Stimulated activated CD4-positive, alpha-beta T cell treated with anti-CD3 and anti-CD28 coated beads, Interleukin-4, amount 100 ng/mL, for 1 hour (primary cell): Measurements from ENCODE around the gene XRCC1.
A peak's percentile ranks its signal among the peaks of the same experiment; 100 is the strongest.
"Not testable (repeated sequence)": the region's sequence is repeated elsewhere in the genome, so short reads cannot be mapped to it uniquely, and the experiment has no call there.

Experiments used
- DNase-seq: peaks from one replicate; pipeline ENCODE4 v3.0.0-alpha.2; 2020

Gene XRCC1

DNA sequence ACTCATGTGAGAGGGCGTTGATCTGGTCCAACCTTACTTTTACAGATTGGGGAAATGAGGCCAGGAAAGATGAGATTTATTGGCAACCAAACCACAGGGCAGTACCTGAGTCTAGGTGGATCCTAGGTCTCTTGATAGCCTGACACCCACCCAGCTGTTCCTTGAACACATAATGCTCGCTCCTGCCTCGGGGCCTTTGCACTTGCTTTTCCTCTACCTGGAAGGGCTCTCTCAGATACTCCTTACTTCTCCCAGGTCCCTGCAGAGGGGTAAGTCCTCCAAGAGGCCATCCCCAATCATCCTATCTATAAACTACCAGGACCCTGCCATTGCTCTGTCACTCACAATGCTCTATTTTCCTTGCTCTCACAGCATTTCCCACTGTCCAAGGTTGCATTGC, 34.9 kb downstream of the XRCC1 start:
- DNase-seq = no peak

- no peak for DNase-seq
Measured at GRCh38 chr19:43538922-43539321, 36.4 kb downstream of the XRCC1 start.

GRCh38 chr19:43534816-43535761, 40.2 kb downstream of the XRCC1 start:
- DNase-seq = peak; percentile 45

GRCh38 chr19:43534305-43534815, 41.0 kb downstream of the XRCC1 start:
- no peak for DNase-seq

DNA sequence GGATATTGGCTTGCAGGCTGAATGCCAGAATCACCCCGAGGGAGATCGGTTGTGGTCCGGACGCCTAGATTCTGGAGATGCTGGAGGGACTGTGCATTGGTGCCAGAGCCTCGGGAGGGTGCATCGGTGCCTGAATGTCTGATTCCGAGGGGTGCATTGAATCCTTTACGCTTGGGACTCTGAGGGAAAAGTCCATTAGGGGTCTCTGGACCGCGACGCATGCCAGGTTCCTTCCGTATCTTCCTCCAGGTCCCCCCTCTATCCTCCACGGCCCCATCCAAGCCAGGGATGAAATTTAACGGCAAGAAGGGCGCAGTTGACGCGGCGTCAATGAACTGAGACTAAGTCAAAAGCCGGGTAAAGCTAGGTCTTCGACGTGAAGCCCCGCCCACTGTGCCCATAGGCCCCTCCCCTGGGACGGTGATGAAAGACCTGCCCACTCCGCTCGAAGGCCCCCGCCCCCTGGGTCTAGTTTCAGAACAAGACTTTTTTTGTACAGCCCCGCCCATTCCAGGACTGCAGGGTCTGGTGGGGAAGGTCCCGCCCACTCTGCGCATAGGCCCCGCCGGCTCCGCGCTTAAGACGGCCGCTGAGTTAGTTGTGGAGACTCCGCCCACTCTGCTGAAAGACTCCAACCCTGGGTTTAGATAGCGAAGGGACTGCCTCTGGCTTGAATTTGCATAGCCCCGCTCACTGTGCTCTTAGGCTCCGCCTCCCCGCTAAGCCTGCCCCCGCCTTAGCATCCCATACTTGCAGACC, 41.6 kb downstream of the XRCC1 start:
- peak; percentile 93 for DNase-seq

DNA sequence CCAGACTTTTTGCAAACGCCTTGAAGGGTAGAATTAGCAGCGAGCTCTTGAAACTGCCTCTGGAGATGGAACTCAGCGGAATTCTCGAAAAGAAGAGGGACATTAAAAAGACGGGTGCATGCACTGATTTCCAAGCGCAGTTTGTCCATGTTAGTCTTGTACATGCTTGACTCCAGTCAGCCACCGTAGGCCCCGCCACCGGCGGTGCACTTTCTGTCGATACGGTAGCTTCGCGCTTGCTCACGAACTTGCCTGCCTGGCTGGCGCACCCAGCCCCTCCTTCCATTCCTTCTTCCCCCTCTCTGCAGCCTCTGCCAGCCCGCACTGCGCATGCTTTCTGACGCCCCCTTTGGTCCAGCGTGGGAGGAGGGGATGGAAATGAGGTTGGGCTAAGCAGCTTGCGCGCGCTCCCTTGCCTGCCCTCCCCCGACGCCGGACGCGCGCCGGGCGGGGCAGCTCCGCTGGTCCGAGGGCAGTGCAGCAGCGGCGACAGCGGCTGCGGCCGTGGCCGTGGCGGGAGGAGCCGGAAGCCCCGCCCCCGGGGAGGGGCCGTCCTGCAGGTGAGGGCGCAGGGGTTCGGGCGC, 42.3 kb downstream of the XRCC1 start, which contains the start of gene ZNF575:
TSS of gene ZNF575 (plus strand) at position 227 of the 584 bp plus-strand sequence. CDS start 1,235 bp downstream, outside the sequence.
- DNase-seq = peak; percentile 86

DNA sequence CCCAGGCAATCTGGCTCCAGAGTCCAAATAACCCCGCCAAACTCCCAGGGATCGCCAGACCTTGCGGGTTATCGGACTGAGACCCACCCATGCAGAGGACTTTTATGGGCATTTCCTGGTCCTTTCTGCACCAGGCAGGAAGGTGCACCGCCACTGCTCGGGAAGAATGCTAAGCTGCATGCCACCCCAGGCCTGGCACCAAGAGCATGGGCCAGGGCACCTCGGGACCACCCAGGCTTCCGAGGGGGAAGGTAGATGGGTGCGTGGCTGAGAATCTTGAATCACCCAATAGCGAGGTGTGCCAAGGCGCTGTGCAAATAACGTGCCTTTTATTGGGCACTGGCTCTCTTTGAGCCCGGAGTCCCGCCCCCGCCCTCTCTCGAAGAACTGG, 42.8 kb downstream of the XRCC1 start:
- DNase-seq = no peak

DNA sequence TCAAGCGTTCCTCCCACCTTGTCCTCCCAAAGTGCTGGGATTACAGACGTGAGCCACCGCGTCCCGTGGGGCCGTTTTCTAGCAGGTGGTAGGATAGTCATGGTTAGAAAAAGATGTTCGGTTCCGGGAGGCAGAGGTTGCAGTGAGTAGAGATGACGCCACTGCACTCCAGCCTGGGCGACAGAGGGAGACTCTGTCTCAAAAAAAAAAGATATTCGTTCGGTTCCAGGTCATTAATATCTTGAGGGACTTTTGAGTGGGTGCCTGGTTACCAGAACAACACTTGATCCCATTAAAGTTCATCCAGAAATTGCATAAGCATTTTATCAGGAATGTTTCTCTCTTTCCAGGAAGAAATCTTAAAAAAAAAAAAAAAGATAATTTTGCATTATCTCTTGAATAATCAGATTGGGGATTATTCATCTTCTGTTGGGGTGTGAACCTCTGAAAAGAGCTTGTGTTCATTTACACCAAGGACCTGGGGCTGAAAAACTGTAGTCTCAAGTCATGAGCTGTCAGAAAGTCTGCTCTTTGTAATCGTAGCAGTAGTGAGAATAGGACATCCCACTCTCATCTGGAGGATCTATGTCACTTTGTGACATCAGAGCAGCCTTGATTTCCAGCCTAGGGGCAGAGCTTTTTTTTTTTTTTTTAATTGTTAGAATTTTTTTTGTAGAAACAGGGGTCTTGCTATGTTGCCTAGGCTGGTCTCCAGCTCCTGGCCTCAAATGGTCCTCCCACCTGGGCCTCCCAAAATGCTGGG, 47.3 kb downstream of the XRCC1 start:
- no peak for DNase-seq

GRCh38 chr19:43526884-43527859, 48.2 kb downstream of the XRCC1 start, which contains the start of gene ETHE1:
ETHE1 (minus strand) TSS chr19:43527201; CDS start chr19:43527177, 24 bp downstream.
- peak; percentile 79 for DNase-seq

DNA sequence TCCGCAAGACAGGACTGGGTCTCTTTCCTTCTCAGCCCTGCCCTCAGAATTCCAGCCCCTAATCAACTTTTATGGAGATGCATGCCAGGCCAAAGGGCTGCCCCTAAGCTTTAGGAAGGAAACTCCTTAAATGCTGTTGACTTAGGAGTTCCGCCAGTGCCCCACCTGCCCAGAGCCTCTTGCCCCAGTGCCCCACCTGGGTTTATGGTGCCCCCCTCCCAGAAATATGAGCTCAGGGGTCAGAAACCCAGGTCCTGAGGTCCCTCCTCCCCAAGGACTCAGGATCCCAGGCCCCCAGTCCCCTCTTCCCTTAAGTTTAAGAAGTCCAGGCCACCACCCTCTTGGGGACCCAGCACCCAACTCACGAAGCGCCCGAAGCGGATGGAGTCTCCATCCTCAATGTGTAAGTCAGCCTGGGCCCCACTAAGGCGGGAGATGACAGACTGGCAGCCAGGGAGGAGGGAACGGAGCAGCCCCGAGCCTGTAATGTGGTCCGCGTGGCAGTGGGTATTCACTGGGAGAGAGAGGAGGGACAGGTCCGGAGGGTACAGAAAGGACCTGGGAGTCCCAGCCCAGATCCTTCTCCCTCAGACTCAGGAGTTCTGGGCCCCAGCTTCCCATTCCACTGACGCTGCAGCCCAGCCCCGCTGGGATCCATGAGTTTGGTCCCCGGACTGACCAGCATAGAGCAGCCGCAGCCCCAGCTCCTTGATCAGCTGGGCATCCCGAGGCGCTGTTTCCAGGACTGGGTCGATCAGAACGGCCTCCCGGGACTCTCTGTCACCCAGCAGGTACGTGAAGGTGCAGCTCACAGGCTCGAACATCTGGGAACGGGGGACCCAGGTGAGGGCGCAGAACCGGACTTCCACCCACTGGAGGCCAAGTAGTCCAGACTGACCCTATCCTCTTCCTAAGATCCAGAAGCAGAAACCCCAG, 49.2 kb downstream of the XRCC1 start:
- DNase-seq = peak; percentile 36

- DNase-seq = peak; percentile 40
Measured at GRCh38 chr19:43524922-43525835, 50.1 kb downstream of the XRCC1 start.

GRCh38 chr19:43523696-43524095, 51.6 kb downstream of the XRCC1 start:
- not testable (repeated sequence) for DNase-seq

DNA sequence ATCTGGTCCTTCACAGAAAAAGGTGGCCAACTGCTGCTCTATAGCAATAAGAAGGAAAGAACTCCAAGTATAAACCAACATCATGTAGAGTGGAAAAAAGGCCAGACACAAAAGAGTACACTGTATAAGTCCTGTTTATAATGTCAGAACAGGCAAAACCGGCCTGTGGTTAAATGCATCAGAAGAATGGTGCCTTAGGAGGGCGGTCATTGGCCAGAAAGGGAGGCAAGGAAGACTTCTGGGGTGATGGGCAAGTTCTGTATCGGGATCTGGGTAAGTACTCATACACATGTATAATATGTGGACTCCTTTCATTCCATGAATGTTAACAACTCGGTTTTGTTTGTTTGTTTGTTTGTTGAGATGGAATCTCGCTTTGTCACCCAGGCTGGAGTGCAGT, 52.4 kb downstream of the XRCC1 start:
- DNase-seq = no peak

DNA sequence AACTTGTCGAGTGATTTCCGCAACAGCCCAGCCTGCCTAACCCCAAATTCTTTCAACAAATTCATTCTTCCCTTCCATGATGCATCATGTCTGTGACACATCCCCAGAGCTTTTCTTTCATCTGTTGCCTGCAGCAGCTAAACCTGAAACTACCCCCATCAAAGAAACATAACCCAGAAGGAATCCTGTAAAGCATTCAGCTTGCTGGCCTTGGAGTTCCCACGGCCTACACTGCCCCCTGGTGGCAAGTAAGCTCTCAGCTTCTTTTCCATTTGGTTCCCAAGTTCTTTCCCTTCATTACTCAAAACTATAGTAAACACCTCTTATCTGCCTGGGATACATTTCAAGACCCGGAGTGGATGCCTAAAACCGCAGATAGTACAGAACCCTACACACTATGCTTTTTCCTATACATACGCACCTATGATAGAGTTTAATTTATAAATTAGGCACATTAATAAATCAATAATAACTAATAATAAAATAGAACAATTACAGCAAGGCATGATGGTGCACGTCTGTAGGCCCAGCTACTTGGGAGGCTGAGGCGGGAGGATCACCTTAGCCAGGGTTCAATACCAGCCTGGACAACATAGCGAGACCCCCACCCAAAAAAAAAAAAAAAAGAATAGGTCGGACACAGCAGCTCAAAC, 55.8 kb downstream of the XRCC1 start:
- DNase-seq = peak; percentile 82

DNA sequence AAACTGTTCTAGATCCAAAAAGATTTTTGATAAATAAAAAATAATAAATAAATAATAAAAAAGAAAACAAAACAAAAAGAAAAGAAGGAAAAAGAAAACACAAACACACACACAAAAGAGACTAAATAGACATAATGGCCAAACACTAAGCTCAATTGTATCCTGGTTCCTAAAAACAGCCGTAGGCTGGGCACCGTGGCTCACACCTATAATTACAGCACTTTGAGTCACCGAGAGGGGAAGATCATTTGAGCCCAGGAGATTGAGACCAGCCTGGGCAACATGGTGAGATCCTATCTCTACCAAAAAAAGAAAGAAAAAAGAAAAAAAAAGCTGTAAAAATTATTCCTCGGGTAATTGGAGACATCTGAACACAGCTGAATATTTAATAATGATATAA, 57.3 kb downstream of the XRCC1 start:
- DNase-seq = no peak

- not testable (repeated sequence) for DNase-seq
Measured at GRCh38 chr19:43512399-43512798, 62.9 kb downstream of the XRCC1 start.

DNA sequence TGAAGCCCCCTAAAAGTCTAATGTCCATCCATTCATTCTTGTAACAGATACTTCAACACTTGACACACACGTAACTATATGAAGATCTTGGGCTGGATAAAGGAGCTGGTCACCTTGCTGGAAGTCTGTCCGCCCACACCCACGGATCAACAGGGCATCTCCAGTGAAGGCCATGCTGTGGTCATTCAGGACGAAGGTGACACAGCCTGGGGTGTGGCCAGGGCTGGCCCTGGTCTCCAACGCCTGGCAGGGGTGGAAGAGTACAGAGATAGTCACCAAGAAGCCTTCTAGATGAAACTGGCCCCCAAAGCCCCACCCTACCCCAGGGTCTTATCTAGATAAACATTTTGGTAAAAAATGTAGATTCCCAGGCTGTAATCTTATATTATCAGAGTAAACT, 64.0 kb downstream of the XRCC1 start:
- DNase-seq = no peak

GRCh38 chr19:43510713-43511112, 64.6 kb downstream of the XRCC1 start:
- no peak for DNase-seq
